A673 (cell line): Measurements from ENCODE around the gene UFC1.

Source experiments
- CTCF ChIP-seq: fragments of 300-800, 200-600 bp; sonication (generic); conservative IDR thresholded peaks from 2 replicates; pipeline ENCODE4 v1.5.1; 2017; ENCODE audit warnings: low read depth, mild to moderate bottlenecking, antibody characterized with exemption, low read length, moderate library complexity, mixed read lengths
- EZH2 ChIP-seq: fragments of 200-600 bp; sonication (generic); IDR thresholded peaks from 2 replicates; pipeline ENCODE4 v1.6.1; 2017; ENCODE audit warnings: borderline replicate concordance, low read depth, mild to moderate bottlenecking, mixed read lengths, antibody characterized with exemption, low read length; ENCODE audit not compliant: poor library complexity, severe bottlenecking

GRCh38 chr1:161153176-161153575 is 602 bp upstream of the UFC1 start:
- TF ChIP-seq CTCF (no peak), EZH2 (no peak)
